Fibroblast of villous mesenchyme (primary cell): ENCODE results near the gene FAAP20. TPM values are rescaled to one million over a fixed set of nuclear protein-coding genes. Genes with fewer than 3 reads are reported as not detected.

Experiments used
- DNase-seq: peaks from one replicate; pipeline ENCODE4 v3.0.0-alpha.2; 2010; ENCODE audit warnings: low read depth
- H3K4me3 ChIP-seq: 2 replicates; pipeline ENCODE4 v1.5.1; 2011; ENCODE audit warnings: low read depth, mild to moderate bottlenecking, low read length
- CTCF ChIP-seq: IDR thresholded peaks from 2 replicates; pipeline ENCODE4 v1.5.1; 2012; ENCODE audit warnings: low read depth, mild to moderate bottlenecking, low read length; ENCODE audit not compliant: insufficient read depth
- total RNA-seq: library from RNA; depleted of rRNA; stranded (reverse); fragments of >200 nt; gene quantifications from 2 replicates; pipeline ENCODE4 v1.2.3, GENCODE V29; 2012

The FAAP20 gene
- total RNA-seq, 1 donor, result 20.7 TPM

- peak; percentile 75 for DNase-seq
- peak overlapping the region; percentile 86 for H3K4me3 ChIP-seq
- TF ChIP-seq CTCF, result no peak
Observed at GRCh38 chr1:2229037-2229864, 34.7 kb upstream of the FAAP20 start.

- no peak for TF ChIP-seq CTCF
- peak overlapping the region; percentile 86 for H3K4me3 ChIP-seq
- DNase-seq, result no peak
Observed at GRCh38 chr1:2228694-2229036, 34.1 kb upstream of the FAAP20 start.

- DNase-seq, result no peak
- TF ChIP-seq CTCF, result no peak
Observed at GRCh38 chr1:2228157-2228594, 33.6 kb upstream of the FAAP20 start, which contains the start of gene SKI. Gene SKI, plus strand, starts transcription at chr1:2228319. Its CDS starts 448 bp downstream, at chr1:2228767.

GRCh38 chr1:2227346-2228156 lies 33.0 kb upstream of the FAAP20 start:
- no peak for TF ChIP-seq CTCF
- peak overlapping the region; percentile 73 for H3K4me3 ChIP-seq
- peak; percentile 97 for DNase-seq

More at GRCh38 chr1:2228157-2228594, 33.6 kb upstream of the FAAP20 start, which contains the start of gene SKI:
- peak within 1 kb of the TSS; percentile 86 for H3K4me3 ChIP-seq

- H3K4me3 ChIP-seq, result peak overlapping the region; percentile 73
- no peak for DNase-seq
- no peak for TF ChIP-seq CTCF
Observed at GRCh38 chr1:2226525-2227345, 32.2 kb upstream of the FAAP20 start.
